DMS79 (cell line): ENCODE data around the gene C1orf226.

ENCODE experiments used
- DNase-seq: peaks from one replicate; lab custom pipeline; 2025; lab: John Stamatoyannopoulos, UW

C1orf226 gene

GRCh38 chr1:162365284-162366020 is 16.1 kb upstream of the C1orf226 start:
- DNase-seq = no peak

- no peak for DNase-seq
Observed at GRCh38 chr1:162366149-162366548, 15.4 kb upstream of the C1orf226 start.

- DNase-seq = no peak
Observed at GRCh38 chr1:162366671-162367070, 14.9 kb upstream of the C1orf226 start.

GRCh38 chr1:162367073-162367472 is 14.5 kb upstream of the C1orf226 start:
- DNase-seq = no peak

- no peak for DNase-seq
Observed at GRCh38 chr1:162367772-162368171, 13.8 kb upstream of the C1orf226 start.

- peak; percentile 31 for DNase-seq
Observed at GRCh38 chr1:162368451-162368850, 13.1 kb upstream of the C1orf226 start.

GRCh38 chr1:162369571-162369970 is 12.0 kb upstream of the C1orf226 start:
- no peak for DNase-seq

GRCh38 chr1:162370161-162370560 is 11.4 kb upstream of the C1orf226 start:
- no peak for DNase-seq

GRCh38 chr1:162370721-162371120 is 10.8 kb upstream of the C1orf226 start:
- DNase-seq = no peak

GRCh38 chr1:162371611-162372010 is 9.9 kb upstream of the C1orf226 start:
- DNase-seq = no peak

- no peak for DNase-seq
Observed at GRCh38 chr1:162372159-162373071, 9.1 kb upstream of the C1orf226 start.

- DNase-seq = no peak
Observed at GRCh38 chr1:162373072-162373427, 8.5 kb upstream of the C1orf226 start.

GRCh38 chr1:162373541-162374260 is 7.8 kb upstream of the C1orf226 start:
- no peak for DNase-seq

- no peak for DNase-seq
Observed at GRCh38 chr1:162374406-162374805, 7.1 kb upstream of the C1orf226 start.

GRCh38 chr1:162375463-162375862 is 6.1 kb upstream of the C1orf226 start:
- no peak for DNase-seq

GRCh38 chr1:162376691-162377090 is 4.8 kb upstream of the C1orf226 start, which contains the start of gene SPATA46:
TSS of gene SPATA46 (minus strand) at chr1:162376854. CDS start at chr1:162376790, 64 bp downstream.
- DNase-seq = no peak

GRCh38 chr1:162380061-162380846 is 1.3 kb upstream of the C1orf226 start:
- DNase-seq = no peak

- DNase-seq = no peak
Observed at GRCh38 chr1:162381941-162382750, 618 bp downstream of the C1orf226 start.

GRCh38 chr1:162383091-162383490 is 1.6 kb downstream of the C1orf226 start:
- DNase-seq = no peak

- DNase-seq = no peak
Observed at GRCh38 chr1:162383516-162383915, 2.0 kb downstream of the C1orf226 start.

GRCh38 chr1:162384116-162384515 is 2.6 kb downstream of the C1orf226 start:
- DNase-seq = no peak
